Ramos (cell line): ENCODE data around the gene MARCO.
"Not testable (repeated sequence)": the region's sequence is repeated elsewhere in the genome, so short reads cannot be mapped to it uniquely, and the experiment has no call there.

Source experiments
- in situ Hi-C: fragments of 300-500 bp; cut with MboI; formaldehyde crosslinking; loops from one replicate; pipeline ENCODE4 v1.14.3; 2022; ENCODE audit warnings: low sequenced_read_pairs; ENCODE audit not compliant: unreplicated experiment

MARCO gene

DNA sequence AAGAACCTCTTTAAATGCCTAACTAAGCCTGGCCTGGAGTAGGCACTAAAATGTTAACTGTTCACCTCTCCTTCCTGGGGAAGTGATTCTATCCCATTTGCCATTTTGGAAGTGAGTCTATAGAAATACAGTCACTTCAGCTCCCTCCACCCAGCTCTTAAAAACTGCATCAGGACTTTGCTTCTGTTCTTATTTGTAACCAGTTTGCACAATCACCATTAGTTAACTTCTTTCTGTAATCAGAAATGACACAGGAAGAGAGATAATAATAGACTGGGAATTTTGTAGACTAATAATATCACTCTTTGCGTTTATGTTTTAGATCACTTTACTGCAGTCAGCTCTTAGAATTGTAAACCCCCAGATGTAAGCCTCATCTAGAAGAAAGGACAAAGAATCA, 16.0 kb upstream of the MARCO start:
- in situ Hi-C loops = no loop called here

DNA sequence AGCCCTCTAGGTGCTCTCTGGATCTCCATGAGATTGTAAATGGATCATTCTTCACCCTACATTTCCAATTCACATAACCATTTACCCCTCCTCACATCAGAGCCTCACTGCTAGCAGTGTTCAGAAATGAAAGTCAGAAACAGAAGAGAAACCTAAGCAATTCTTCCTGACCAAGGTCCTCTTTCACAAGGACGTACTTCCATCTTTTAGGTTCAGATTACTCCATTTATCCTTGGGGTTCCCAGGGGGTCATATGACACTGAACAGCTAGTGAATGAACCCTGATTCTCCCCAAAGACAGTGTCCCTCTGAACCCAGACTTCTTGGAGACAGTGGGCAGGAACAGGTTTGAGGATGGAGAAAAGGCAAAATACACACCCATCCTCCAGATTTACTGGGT, 12.9 kb upstream of the MARCO start:
- in situ Hi-C loops = no loop called here

DNA sequence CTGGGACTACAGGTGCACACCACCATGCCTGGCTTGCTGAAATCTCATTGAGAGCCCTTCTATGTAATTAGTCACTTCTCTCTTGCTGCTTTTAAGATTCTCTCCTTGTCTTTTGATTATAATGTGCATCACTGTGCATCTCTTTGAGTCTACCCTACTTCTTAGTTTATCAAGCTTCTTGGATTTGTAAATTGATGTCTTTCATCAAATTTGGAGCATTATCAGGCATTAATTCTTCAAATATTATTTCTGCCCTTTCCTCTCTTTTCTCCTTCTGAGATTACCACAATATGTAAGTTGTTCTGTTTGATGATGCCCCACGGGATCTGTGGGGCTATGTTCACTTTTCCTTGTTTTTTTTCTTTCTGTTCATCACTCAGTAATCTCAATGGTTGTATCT, 9.0 kb upstream of the MARCO start:
- in situ Hi-C loops = no loop called here

DNA sequence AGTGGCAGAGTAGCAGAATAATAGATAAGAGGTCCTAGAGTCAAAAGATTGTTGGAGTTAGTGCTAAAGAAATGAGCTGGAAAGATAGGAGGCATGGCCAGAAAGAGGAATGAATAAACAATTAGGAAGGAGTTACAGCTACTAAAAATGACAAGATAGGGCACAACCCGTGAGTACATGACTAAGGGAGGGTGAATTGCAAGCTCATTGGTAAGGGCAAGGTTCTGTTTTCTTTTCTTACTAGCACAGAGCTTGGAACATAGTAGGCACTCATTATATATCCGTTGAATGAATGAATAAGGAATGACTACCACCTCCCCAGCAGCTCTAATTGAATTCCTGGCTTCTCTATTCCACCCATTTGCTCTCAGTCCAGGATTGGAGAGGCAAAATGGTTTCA, 5.7 kb upstream of the MARCO start:
- in situ Hi-C loops = no loop called here

DNA sequence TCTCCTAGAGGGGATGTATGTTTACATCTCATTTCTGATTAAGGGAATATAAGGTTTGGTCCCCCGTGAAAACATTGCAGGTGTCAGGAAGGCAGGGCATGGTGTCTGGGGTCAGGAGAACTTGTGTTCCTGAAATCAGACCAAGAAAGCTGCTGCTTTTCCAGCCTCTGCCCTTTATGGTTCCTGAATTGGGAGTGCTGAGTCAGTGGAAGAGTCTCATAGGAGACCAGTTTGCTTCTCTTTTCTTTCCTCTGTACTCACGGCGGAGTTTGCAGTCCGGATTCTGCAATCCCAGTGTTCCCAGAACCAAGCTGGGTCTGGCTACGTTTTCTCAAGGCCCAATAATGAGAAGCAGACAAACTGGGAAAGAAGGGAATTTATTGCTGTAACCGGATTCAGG, 5.1 kb upstream of the MARCO start:
- in situ Hi-C loops = no loop called here

DNA sequence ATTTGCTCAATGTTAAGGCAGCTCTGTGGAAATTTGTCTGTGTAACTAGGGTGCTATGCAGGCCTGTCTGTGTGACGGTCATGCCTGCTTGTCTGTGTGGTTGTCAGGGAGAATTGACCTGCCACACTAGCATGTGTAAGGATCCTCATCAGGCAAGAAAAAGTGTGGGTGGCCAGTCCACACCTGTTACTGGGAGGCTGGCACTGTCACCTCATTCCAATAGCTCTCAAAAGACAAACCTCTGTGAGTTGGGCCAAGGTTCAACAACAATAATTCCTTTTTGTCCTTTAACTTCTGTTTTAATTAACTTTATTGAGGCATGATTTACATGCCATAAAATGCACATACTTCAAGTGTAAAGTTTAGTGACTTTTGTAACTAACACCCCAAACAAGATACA, 4.2 kb upstream of the MARCO start:
- in situ Hi-C loops = no loop called here

DNA sequence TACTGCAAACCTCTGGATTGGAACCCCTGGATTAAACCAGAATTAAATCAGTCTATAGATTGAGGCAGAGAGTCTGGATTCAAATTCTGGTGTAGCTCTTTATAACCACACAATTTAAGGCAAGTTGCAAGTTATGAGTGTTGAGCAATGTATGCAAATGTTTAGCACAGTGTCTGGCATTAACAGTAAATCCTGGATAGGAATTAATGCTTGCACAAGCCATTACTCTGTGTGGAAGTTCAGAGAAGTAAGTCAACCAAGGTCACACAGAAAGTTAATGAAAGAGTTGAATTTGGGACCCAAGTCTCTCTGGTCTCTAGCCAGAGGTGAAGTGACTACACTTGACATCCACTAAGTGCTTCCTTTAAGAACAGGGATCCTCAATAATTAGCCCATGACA, 2.0 kb upstream of the MARCO start:
- in situ Hi-C loops = no loop called here

DNA sequence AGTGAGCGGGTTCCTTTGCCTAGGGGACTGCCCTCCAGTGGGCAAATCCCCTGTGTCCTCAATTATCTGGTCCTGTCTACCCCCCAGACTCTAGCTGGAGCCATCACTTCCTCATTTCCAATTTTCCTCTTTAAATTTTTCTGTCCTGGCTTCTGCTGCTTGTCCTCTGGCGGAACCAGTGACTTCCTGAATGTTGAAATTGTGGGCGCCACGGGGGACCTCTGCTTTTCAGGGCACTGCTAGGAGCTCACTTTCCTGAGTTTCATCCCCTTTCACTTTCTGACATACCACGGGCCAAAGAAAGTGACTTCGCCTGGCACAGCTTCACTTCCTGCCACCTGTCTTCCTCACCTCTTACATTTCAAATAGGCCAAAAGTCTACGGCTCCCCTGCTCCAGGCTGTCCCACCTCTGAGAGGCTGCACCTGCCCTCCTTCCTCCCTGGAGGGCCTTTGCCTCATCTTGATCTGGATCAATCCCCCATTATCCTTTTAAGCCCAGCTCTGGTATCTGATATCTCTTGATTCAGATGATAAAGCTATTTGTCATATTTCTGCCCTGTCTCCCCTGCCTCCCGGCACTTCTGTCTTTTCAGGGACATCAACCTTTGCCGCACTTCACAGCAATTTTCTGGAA, 1.4 kb upstream of the MARCO start:
- in situ Hi-C loops = no loop called here

DNA sequence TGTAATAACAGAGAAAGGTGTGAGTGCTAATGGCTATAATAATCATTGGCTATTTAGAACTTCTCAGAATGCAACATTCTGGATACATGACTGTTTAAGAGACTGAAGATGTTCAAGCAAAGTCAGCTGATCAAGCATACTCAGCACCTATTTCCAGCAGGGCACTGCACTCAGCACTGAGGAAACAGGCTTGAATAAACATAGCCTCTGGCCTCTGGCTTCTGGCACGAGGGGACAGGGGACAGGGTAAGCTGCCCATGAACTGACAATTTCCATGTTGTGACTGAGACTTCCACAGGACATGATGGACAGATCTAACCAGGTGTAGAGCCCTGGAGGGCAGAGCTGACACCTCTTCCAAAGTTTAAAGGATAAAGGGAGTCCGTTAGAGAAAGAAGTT, 1.3 kb downstream of the MARCO start:
- in situ Hi-C loops = no loop called here

DNA sequence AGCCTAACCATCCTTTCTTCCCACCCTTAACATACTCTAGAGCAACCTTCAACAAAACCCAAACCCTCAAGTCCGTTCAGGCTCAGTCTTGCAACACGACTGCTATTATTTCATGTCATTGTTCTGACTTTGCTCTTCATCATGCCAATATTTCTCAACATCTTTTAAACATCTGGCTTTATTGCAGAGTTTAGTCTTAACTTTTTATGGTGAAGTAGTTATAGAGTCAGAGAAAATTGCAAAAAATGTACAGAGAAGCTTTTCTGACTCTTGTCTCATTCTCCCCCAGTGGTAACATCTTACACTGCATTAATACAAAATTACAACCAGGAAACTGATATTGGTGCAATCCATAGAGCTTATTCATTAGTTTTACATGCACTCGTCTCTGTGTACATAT, 3.9 kb downstream of the MARCO start:
- in situ Hi-C loops = no loop called here

DNA sequence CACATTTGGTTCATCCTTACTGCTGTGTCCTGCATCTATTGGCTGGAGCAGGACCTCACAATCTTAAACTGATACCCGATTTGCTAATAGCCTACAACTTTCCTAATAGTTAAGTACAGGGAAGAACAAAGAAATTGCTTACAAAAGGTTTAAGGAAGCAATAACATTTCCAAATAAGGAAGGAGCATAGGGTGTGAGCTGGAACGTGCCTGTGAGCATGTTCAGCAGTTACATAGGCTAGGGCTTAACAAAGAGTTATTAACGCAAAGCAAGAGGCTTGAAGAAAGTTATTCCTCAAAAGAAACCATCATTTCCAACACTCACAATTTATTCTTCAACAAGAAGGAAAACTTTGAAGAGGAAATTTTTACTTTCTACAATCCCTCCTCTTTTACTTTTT, 6.3 kb downstream of the MARCO start:
- in situ Hi-C loops = not testable (repeated sequence)

DNA sequence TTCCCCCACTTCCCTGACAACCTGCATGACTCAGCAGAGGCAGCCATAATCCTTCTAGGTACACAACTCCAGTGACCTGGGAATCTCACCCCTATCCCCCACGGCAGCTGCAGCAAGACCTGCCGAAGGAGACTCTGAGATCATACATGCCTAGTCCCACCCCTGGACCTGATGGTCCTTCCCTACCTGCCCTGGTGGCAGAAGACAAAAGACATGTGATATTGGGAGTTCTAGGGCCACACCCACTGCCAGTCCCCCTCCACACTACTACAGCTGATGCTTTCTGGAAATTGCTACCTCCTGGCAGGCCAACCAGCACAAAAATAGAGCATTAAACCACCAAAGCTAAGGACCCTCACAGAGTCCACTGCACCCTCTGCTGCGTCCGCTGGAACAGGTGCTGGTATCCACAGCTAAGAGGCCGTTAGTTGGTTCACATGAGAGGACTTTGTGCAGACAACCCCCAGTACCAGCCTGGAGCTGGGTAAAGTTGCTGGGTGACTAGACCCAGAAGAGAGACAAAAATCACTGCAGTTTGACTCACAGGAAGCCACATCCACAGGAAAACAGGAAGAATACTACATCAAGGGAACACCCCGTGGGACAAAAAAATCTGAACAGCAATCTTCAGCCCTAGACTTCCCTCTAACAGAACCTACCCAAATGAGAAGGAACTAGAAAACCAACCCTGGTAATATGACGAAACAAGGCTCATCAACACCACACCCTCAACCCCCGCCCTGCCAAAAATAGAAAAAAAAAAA, 12.5 kb downstream of the MARCO start:
- in situ Hi-C loops = no loop called here

DNA sequence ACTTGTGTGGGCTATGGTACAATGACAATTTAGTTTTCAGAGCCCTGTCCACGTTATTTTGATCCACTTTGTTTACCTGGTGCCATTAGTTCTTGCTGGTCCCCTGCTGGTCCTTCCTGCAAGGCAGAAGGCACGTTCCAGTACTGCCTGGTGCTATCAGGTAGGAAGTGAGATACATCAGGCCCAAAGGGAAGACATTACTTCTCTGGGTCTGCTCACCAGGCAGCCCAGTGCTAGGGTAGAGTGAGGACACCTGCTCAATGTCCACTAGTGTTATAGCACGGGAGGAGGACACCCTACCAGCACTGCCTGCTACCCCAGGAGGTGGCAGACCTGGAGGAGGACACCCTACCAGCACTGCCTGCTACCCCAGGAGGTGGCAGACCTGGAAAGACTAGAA, 23.7 kb downstream of the MARCO start:
- in situ Hi-C loops = no loop called here

DNA sequence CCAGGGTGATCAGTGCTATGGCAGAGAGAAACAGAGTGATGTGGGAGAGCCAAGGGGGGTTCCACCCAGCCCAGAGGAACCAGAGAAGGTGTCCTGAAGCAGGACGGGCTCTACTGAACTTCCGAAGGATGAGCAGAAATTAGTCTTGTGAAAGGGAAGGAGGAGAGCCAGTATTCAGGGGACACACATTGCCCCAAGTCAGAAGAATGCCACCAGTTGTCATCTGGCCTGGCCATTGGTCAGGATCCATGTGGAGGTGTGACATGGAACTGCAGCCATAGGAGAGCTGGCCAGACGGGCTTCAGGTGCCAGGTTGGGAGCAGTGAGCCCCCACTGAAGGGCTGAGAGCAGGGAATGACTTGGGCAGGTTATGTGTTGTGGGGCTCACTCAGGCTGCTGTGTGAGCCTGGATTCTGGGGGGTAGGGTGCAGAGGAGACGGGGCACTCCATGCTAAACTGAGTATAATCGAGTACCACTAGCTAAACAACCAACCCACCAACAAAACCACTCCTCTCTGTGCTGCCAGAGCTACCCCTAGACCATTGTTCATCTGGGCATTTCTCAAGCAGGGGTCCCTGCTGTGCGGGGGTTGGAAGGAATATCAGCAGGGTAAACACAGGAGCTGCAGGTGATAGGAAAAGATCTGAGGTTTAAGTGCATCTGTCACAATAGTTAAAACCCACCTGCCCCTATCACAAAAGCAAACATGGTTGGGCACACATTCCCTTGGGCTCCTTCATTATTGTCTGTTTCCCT, 25.3 kb downstream of the MARCO start:
- in situ Hi-C loops = no loop called here

DNA sequence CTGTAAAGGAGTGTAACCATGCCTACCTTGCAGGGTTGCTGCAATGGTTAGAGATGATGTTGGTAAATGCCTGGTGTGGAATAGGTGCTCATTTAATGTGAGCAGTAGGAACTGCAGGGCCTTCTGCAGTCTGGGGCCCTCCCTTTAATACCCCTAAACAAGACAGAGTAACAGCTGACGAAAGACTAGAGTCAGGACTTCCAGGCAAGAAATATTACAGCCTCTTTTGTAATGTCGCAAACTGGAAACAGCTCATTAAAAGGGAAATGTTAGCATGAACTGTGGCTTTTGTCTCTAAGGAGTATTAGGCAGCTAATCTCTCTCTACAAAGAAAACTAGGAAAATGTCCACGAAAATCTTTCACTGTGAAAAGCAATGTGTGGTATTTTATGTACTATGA, 26.0 kb downstream of the MARCO start:
- in situ Hi-C loops = no loop called here

DNA sequence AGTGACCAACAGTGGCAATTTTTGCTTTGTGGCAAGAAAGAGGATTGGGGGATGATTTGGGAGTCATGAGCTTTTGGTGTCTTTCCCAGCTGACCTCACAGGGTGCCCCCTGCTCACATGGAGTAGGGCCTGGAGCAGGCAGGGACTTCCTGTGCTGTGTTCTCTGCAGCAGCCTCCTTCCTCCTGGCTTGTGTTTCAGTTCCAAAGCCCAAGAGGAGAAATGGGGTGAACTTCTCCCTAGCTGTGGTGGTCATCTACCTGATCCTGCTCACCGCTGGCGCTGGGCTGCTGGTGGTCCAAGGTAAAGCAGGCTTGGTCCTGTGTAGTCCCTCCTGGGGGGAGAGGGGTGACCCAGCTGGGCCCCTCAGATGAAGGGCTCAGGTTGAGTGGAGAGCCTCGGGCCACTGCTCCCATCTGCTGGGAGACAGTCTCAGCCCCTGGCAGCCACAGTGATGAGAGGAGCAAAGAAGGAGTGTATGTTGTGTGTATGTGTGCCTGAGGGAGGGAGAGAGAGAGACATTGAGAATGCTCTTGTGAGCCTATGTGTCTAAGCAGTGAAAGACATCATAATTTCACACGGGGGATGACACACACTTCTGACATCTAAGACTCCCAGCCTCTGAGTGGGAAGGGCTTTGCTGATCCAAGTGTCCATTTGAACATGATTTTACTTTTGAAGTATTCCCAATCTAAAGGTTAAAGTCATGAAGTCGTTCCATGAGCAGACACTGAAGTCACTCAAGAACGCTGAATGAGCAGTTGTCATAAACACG, 27.2 kb downstream of the MARCO start:
- in situ Hi-C loops = no loop called here

DNA sequence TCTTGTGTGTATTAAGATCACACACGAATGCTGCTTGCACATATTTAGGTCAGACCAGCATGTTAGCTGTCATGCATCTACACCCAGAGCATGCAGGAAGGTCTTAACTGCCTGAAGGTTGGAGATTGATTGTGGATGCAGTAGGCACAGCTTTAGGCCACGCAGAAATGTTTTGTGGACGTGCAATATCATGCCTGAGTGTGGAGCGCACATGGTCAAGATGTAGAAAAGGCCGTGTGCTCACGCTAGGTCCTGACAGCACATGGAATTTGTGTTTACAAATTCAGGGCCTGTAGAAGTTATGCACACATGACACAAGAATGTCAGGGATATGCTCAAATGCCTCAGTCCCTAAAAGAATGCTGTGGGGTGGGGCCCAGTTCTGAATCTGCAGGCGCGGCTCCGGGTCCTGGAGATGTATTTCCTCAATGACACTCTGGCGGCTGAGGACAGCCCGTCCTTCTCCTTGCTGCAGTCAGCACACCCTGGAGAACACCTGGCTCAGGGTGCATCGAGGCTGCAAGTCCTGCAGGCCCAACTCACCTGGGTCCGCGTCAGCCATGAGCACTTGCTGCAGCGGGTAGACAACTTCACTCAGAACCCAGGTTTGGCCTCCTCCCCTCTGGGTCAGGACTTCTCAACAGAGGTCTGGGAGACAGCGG, 27.9 kb downstream of the MARCO start:
- in situ Hi-C loops = no loop called here

DNA sequence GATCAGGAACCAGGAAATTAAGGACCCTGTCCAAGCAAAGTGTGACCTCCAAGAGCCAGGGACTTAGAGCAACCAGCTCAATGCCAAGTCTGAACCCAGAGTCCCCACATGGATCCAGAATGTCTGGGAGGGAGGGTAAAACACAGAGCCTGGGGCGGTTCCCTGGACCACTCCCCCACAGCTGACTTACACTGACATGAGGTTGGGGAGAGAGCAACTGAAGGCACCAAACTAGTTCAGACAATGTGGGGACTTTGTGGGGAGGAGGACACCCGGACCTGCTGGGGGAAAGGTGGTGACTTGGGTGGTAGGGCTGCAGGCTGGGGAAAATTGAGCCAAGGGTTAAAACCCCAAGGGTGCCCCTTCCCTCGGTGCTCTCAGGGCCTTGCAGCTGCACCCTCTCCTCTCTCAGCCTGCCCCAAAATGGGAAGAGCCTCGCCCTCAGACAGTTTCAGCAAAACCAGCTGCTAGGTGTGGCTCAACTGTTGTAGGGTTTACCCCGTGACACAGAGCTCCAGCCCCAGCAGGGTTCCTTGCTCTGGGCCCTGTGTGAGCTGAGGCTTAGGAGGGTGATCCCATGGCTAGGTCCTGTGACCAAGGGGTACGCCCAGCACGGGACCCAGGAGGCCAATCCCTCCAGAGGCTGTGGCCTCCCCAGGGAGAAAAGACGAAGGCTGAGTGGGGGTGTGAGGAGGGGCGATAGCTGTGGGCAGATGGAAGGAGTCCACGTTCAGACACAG, 28.6 kb downstream of the MARCO start:
- in situ Hi-C loops = no loop called here

DNA sequence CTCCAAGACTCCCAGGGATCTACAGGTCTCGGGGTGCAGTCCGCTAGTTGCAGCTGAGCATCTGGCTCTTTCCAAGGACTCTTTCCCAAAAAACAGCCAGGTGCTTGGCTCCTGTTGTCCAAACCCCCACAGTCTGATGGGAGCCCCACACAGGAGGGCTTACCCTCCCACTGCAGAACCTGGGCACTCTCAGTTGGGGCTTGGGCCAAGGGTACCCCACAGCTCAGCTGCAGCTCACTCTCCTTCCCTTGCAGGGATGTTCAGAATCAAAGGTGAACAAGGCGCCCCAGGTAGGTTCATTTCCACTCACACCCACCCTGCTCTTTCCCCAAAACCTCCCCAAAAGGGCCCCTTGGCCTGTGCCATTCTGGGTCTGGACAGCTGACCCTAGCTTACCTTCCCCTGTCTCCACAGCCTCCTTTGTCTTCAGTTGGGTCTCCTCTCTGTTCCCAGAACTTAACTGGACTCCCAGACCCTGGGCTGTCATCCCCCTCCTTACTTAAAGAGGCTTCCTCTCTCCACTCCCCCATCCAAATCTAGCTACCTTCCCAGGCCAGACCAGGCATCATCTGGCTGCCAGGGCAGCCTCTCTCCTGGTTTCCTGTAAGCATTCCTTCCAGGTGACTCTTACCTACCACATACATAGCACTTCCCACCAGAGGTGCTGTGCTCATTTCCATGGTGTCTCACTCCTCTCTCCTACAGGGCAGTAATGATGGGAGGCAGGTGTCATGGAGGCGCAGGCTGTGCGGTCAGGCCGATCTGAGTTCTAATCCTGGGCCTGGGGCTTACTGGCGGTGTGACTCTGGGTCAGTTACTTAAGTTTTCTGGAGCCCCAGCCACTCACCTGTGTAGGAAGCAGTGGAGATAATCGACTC, 29.5 kb downstream of the MARCO start:
- in situ Hi-C loops = no loop called here
